Stomach (tissue), 4 donors: ENCODE data around the gene ZFYVE16.

Experiments
- CTCF ChIP-seq, 7 experiments: fragments of 450-650 bp in 4 of 7; fragments of 200-600 bp in 3 of 7; sonication (generic) in 3 of 7; IDR thresholded peaks; one replicate each; pipeline ENCODE4 v1.5.1; 2016 to 2019; ENCODE audit warnings: antibody characterized with exemption in 7 of 7, control low read depth in 2 of 7, mild to moderate bottlenecking in 1 of 7
- POLR2A ChIP-seq, 4 donors: fragments of 450-650 bp; IDR thresholded peaks; one replicate each; pipeline ENCODE4 v1.6.1; 2016; ENCODE audit warnings: antibody characterized with exemption in 4 of 4, control low read depth in 2 of 4, mild to moderate bottlenecking in 1 of 4, moderate library complexity in 1 of 4
- POLR2AphosphoS5 ChIP-seq, 3 donors: sonication (generic); formaldehyde crosslinking; IDR thresholded peaks; one replicate each; pipeline ENCODE4 v1.6.1; 2016; ENCODE audit warnings: antibody characterized with exemption in 3 of 3

GRCh38 chr5:80481019-80481893, 73.4 kb downstream of the ZFYVE16 start:
- TF ChIP-seq CTCF (IDR thresholded peaks at IDR 0.05) = peak in 5 of 7 experiments; percentile 19 to 62 (median 43)
- no peak for TF ChIP-seq POLR2A (IDR thresholded peaks at IDR 0.05)
- TF ChIP-seq POLR2AphosphoS5 (IDR thresholded peaks at IDR 0.05) = peak in 1 of 3 donors; percentile 41
